ENCODE data around the gene CDKN2B.

The CDKN2B gene

GRCh38 chr9:22035591-22036011 is 26.5 kb upstream of the CDKN2B start:
- no peak for DNase-seq (ENCODE audit: low read depth in 2 of 3, low spot score in 2 of 3)

GRCh38 chr9:22033012-22033630 is 24.0 kb upstream of the CDKN2B start:
- DNase-seq (ENCODE audit: low read depth in 2 of 3, low spot score in 2 of 3) = no peak

- no peak for DNase-seq (ENCODE audit: low read depth in 2 of 3, low spot score in 2 of 3)
Measured at GRCh38 chr9:22031655-22032411, 22.7 kb upstream of the CDKN2B start.

GRCh38 chr9:22030101-22030598 is 21.0 kb upstream of the CDKN2B start:
- DNase-seq (ENCODE audit: low read depth in 2 of 3, low spot score in 2 of 3) = no peak

DNA sequence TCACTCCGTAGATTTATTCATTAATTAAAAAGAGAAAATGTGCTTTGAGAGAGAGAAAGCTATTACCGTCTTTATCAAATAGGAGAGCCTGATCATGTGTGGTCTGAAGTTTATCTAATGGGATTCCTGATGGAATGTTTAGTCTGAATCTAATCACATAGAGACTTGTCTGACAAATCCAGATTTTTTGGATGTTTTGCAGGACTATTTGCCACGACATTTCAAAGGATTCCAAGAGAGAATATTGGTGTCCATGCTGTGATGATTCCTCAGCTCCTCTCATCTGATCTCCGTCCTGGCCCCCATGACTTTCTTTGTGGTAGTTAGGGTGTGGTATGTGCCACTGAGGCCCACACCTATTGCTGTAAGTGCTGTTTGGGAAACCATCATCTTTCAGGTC is 20.1 kb upstream of the CDKN2B start:
- no peak for DNase-seq (ENCODE audit: low read depth in 2 of 3, low spot score in 2 of 3)

DNA sequence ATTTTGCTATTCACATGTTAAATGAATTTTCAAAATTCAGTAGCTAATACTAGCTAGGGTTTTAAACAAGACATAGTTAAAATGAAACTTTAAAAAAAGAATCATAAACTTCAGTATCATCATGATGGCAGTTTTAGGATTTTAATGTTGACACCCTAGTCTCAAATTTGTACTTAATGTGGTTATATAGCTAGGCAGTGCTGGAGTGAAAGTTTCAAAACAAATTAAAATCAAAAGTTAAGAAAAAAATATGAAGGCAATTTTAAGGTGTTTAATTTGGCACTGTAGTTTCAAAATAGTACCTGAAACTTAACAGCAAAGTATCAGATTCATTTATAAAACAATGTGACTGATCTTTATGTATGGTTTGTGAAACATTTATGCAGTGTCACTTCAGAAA is 19.3 kb upstream of the CDKN2B start:
- no peak for DNase-seq (ENCODE audit: low read depth in 2 of 3, low spot score in 2 of 3)

DNA sequence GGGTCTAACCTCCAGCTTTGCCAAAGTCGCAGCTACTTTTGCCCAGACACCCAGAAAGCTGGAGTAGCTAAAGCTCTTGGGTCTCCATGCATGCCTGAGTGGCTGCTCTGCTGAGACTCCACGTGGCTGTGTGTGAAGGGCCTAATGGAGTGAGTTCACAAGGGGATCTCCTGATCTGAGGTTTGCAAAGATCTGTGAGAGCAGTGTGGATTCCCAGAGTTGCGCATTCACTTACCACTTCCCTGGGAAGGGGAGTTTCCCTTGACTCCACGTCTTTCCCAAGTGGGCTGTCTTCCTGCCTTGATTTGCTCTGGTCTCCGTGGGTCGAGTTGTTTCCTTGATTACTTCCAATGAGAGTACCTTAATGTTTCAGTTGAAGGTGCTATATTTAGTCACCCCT is 17.6 kb upstream of the CDKN2B start:
- no peak for DNase-seq (ENCODE audit: low read depth in 2 of 3, low spot score in 2 of 3)

DNA sequence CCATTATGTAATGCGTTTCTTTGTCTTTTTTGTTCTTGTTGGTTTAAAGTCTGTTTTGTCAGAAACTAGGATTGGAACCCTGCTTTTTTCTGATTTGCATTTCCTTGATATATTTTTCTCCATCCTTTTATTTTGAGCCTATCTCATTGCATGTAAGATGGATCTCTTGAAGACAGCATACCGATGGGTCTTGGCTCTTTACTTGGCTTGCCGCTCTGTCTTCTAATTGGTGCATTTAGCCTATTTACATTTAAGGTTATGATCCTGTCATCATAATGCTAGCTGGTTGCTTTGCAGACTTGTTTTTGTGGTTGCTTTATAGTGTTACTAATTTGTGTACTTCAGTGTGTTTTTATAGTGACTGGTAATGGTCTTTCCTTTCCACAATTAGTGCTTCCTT is 13.3 kb upstream of the CDKN2B start:
- DNase-seq (ENCODE audit: low read depth in 2 of 3, low spot score in 2 of 3) = no peak

DNA sequence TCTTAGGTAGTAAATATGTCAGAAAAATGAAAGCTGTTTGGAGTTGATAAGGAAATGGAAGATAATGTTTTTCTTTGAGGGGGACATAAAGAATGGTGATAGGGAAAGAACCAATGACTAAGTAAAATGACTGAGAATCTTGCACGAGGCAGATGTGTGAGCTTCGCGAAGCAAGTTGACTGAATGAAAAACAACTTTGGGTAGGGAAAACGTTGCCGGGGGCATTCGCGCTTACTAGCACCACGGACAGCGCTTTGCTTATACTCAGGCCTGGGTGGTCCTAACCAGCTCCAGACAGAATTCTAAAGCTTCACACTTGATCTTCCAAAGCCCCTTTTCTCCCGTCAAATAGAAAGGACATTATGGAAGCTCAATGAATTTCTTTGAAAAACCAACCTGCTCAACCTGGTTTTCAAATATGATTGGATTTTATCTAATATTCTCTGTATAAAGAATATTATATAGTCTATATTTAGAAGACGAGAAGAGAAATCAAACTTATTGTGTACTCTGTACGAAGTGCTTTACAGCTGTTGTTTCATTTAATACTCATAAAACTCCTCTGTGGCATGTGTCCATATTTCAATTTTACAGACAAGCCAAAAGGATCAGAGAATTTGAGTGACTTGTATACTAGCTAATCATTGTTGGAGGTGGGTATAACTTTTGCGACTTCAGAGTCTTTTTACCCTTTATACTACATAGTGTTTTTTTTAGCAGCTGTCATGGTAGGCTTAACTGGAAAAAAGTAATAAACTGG is 1.9 kb upstream of the CDKN2B start:
- DNase-seq (ENCODE audit: low read depth in 2 of 3, low spot score in 2 of 3) = no peak

DNA sequence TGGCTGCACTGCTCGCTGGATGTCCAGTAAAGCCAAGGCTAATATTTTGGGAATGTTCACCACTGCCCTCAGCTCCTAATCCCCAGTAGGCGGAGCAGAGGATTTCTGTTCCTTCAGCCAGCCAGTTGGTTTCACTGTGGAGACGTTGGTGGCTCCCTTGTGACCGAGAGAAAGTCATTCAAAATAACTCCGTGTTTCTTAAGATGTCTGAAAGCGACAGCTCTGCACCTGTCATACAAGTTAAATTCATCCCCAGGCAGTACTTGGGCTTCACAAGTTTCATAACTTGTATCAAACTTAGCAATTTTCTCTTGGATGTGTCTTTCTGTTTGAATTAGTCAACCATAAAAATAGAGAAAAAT is 382 bp upstream of the CDKN2B start:
- no peak for DNase-seq (ENCODE audit: low read depth in 2 of 3, low spot score in 2 of 3)

DNA sequence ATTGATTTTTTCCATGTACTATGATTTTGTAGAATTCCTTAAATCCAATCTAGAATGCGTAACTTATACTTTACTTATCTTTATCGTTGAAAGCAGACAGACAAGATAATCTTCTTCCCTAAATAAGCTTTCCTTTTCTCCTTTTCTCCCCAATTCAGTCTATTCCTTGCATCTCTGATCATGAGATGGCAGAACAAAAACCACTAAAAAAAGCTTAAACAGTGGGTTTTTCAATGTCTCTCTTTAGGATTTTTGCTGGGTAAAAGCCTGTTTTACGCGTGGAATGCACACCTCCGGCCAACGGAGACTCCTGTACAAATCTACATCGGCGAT is 755 bp downstream of the CDKN2B start:
- DNase-seq (ENCODE audit: low read depth in 2 of 3, low spot score in 2 of 3) = no peak

- no peak for DNase-seq (ENCODE audit: low read depth in 2 of 3, low spot score in 2 of 3)
Measured at GRCh38 chr9:22005702-22006606, 3.2 kb downstream of the CDKN2B start.

GRCh38 chr9:22005021-22005701 is 3.9 kb downstream of the CDKN2B start:
- DNase-seq (ENCODE audit: low read depth in 2 of 3, low spot score in 2 of 3) = no peak

- no peak for DNase-seq (ENCODE audit: low read depth in 2 of 3, low spot score in 2 of 3)
Measured at GRCh38 chr9:22002038-22002437, 7.1 kb downstream of the CDKN2B start.

DNA sequence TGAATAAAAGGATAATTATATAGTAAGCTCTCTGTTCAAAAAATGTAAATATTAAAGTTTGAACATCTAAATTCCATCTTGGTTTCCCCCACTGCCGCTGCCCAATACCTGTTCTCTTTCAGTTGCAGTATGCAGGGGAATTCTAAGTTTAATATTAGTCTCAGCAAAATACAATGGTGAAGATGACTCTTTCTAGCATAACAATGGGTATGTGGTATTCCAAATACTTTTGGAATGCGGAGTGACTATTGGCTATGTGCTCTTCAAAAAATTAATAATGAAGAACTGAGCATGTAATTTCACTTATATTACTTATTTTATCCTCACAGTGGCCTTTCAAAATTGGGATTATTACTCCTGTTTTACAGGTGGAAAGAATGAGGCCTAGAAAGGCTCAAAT is 11.1 kb downstream of the CDKN2B start:
- no peak for DNase-seq (ENCODE audit: low read depth in 2 of 3, low spot score in 2 of 3)

GRCh38 chr9:21997480-21997879 is 11.6 kb downstream of the CDKN2B start:
- DNase-seq (ENCODE audit: low read depth in 2 of 3, low spot score in 2 of 3) = no peak

DNA sequence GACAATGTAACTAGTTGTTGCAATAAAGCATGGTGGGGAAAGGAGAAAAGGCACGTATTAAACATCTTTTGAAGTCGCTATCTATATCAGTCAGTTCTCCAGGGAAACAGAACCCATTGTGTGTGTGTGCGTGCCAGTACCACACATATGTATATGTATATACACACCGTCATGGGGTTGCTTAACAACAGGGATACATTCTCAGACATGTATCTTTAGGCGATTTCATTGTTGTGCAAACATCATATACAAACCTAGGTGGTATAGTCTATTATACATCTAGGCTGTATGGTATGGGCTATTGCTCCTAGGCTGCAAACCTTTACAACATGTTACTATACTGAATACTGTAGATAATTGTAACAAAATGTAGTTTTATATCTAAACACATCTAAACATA is 12.2 kb downstream of the CDKN2B start:
- no peak for DNase-seq (ENCODE audit: low read depth in 2 of 3, low spot score in 2 of 3)

DNA sequence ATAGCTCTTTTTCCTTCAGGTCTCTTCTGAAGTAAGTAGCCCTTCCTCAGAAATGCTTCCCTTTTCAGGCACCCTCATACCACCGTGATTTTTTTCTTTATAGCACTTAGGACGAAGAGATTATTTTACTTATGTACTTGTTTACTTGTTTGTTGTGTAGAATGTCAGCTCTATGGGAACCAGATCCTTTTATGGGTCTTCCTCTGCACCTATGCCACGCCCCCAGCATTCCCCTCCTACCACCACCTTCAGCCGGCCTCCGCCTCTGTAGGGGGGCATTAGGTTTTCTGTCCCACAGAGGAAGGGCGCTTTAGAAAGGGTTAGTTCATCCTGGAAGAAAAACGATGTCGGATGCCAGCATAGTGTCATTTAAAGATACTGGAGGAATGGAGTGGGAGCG is 12.7 kb downstream of the CDKN2B start:
- no peak for DNase-seq (ENCODE audit: low read depth in 2 of 3, low spot score in 2 of 3)

DNA sequence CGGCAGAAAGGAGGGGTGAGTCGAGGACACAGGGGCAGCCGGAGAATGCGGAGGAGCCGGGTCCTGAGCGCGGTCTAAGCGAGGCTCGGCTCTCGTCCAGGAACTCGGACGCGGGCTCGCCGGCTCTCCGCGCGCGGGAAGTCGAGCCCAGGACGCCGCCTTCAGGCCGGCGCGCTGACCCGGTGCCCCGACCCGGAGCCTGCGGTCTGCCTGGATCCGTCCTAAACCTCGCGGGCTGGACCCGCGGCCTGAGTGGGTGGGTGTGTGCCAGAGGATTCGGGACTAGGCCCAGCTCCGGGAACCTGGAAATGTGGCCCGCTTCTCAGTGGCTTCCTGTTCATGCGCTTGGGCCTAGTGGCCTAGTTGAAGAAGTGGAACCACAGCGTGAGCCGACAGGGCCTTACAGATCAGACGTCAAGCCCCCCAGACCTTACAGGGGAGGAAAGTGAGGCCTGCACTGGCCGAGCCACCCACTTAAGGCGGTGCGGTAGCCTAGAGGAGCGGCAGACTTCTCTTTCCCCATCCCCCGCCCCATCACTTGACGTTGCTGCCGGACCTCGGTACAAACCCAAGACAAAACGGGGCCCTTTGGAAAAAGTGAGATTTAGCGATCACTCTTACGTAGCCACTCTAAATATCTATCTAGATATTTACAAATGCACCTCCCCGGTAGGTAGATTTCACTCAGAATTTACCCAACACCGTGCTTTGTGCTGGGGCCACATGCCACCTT is 13.3 kb downstream of the CDKN2B start:
- peak in 1 of 3 experiments; percentile 7 for DNase-seq (ENCODE audit: low read depth in 2 of 3, low spot score in 2 of 3)

All from activated CD8-positive, alpha-beta memory T cell treated with anti-CD3 and anti-CD28 coated beads for 48 hours (primary cell).